ENCODE results near the gene COPG1. TPM values are rescaled to one million over a fixed set of nuclear protein-coding genes. Genes with fewer than 3 reads are reported as not detected.

The COPG1 gene
- total RNA-seq, 4 donors from 2014 or later = 64.7 to 149 (median 116) TPM

DNA sequence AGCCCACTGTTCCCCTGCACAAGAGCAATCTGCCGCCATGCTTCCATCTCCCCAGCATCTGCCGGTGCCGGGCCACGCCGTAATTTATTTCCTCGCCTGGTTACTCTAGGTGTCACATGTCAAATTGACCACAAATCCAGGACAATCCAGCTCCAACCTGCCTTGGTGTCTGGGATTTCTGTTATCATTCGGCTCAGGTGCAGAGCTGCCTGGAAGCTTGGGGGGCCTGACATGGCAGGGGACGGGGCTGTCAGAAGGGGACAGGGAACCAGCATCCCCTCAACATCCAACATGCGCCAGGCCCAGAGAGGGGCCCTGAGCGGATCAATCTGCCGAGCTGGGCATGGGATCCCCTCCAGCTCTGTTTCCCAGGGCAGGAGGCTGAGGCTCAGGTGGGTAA is 77.2 kb downstream of the COPG1 start:
- 90% methylated on average over 11 of the region's 11 CpGs; no CpG with 5 or more reads in 1 of the 2 donors for WGBS, 2 donors (ENCODE audit: low coverage in 1 of 2)
- H3K4me3 ChIP-seq = no peak overlapping the region
- H3K27me3 ChIP-seq = no peaks in the 10 kb centered on the region
- H3K36me3 ChIP-seq = no peaks in the 10 kb centered on the region
- no peaks in the 10 kb centered on the region for H3K9me3 ChIP-seq
- H3K27ac ChIP-seq = no peak overlapping the region
- TF ChIP-seq EP300 (IDR thresholded peaks at IDR 0.05; ENCODE audit: low read depth) (no peak), POLR2AphosphoS5 (IDR thresholded peaks at IDR 0.05) (no peak), POLR2A (IDR thresholded peaks at IDR 0.05) (no peak)
- TF ChIP-seq, protein P1, sequence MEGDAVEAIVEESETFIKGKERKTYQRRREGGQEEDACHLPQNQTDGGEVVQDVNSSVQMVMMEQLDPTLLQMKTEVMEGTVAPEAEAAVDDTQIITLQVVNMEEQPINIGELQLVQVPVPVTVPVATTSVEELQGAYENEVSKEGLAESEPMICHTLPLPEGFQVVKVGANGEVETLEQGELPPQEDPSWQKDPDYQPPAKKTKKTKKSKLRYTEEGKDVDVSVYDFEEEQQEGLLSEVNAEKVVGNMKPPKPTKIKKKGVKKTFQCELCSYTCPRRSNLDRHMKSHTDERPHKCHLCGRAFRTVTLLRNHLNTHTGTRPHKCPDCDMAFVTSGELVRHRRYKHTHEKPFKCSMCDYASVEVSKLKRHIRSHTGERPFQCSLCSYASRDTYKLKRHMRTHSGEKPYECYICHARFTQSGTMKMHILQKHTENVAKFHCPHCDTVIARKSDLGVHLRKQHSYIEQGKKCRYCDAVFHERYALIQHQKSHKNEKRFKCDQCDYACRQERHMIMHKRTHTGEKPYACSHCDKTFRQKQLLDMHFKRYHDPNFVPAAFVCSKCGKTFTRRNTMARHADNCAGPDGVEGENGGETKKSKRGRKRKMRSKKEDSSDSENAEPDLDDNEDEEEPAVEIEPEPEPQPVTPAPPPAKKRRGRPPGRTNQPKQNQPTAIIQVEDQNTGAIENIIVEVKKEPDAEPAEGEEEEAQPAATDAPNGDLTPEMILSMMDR (IDR thresholded peaks at IDR 0.05) = no peak
- in situ Hi-C loops (cut with MboI; ENCODE audit: low pct_ligation_motif_present in 1 of 4, low pct_unique_long_range_greater_than_20kb in 1 of 4, low sequenced_read_pairs in 3 of 4) = no loop called here
- H3K4me1 ChIP-seq = no peaks in the 10 kb centered on the region
- no peak for DNase-seq
- intact Hi-C loops (cut with DNase I; ENCODE audit: low total_unique reads) = no loop called here

Small RNA genes lying within 50 kb of the gene (small RNA-seq; reads per million reads assigned to genes)
- gene MIR6826 (0 to 0.18 (median 0) reads per million in 4 donors), gene RPS27P12 (0 reads per million in 4 donors)

Other genes starting within 250 kb of the COPG1 start
- 1 to 10 TPM in 3 of 4 donors, under 1 TPM in 1; 0.75 to 2.2 (median 1.7) TPM for gene EFCC1, start 248.3 kb upstream of the COPG1 start, total RNA-seq
- gene GP9, start 188.8 kb upstream of the COPG1 start, total RNA-seq = 1 to 10 TPM in 1 of 4 donors, under 1 TPM in 1, not detected in 2; 0.64 to 1.2 TPM
- gene RAB43, start 127.8 kb upstream of the COPG1 start, total RNA-seq = 10 to 100 TPM; 23.1 to 40.4 (median 31.3) TPM
- gene ISY1, start 88.5 kb upstream of the COPG1 start, total RNA-seq = 10 to 100 TPM in 2 of 4 donors, 1 to 10 TPM in 2; 1.6 to 14.2 (median 7.2) TPM
- gene CNBP, start 65.7 kb upstream of the COPG1 start, total RNA-seq = 100 to 1,000 TPM; 169 to 329 (median 258) TPM
- gene HMCES, start 29.3 kb downstream of the COPG1 start, total RNA-seq = 10 to 100 TPM; 11.3 to 32.6 (median 23.9) TPM
- gene EFCAB12, start 179.0 kb downstream of the COPG1 start, total RNA-seq = under 1 TPM in 2 of 4 donors, not detected in 2; 0.14 to 0.32 TPM
- 10 to 100 TPM; 15.0 to 34.4 (median 30.4) TPM for gene MBD4, start 190.3 kb downstream of the COPG1 start, total RNA-seq
- 10 to 100 TPM; 15.0 to 77.6 (median 16.7) TPM for gene IFT122, start 190.6 kb downstream of the COPG1 start, total RNA-seq